PC-3 (cell line): ENCODE data around the gene ERCC2. TPM values are rescaled to one million over a fixed set of nuclear protein-coding genes. Genes with fewer than 3 reads are reported as not detected.

Source experiments
- ATAC-seq: fragments of 200-7000 bp; cut with Tn5 transposase; 2 replicates; pipeline ENCODE4 v1.9.1; 2020; ENCODE audit warnings: mild to moderate bottlenecking, moderate library complexity
- BruUV-seq: library from RNA; stranded (reverse); fragments of 400-500 nt; replicated peaks from 2 replicates; lab custom pipeline; 2021; lab: Mats Ljungman, UMichigan
- CTCF ChIA-PET: fragments of 300-600 bp; sonication (Branson Sonifier 250); formaldehyde crosslinking; loops from one replicate; lab custom pipeline; 2022; ENCODE audit warnings: antibody characterized with exemption; lab: Charles Lee
- POLR2A ChIA-PET: fragments of 300-600 bp; sonication (Branson Sonifier 250); formaldehyde crosslinking; loops from one replicate; lab custom pipeline; 2022; ENCODE audit warnings: antibody characterized with exemption; ENCODE audit not compliant: unreplicated experiment; lab: Charles Lee
- DNase-seq: peaks from one replicate; pipeline ENCODE4 v3.0.0-alpha.2; 2015
- H2AFZ ChIP-seq: fragments of 300-600 bp; sonication (generic); 2 replicates; pipeline ENCODE4 v1.6.0; 2016; ENCODE audit warnings: antibody characterized with exemption, low read length
- H3F3A ChIP-seq: fragments of 300-600 bp; sonication (generic); one replicate; pipeline ENCODE4 v1.6.0; 2017; ENCODE audit warnings: antibody characterized with exemption, low read length, control low read depth, mild to moderate bottlenecking; ENCODE audit not compliant: unreplicated experiment
- H3K27ac ChIP-seq: fragments of 300-600 bp; sonication (generic); 2 replicates; pipeline ENCODE4 v1.5.1; 2016; ENCODE audit warnings: mild to moderate bottlenecking, low read length
- H3K27me3 ChIP-seq: fragments of 300-600 bp; sonication (generic); 2 replicates; pipeline ENCODE4 v1.6.1; 2016; ENCODE audit warnings: low read length, mixed read lengths
- H3K36me3 ChIP-seq: fragments of 300-600 bp; sonication (generic); 2 replicates; pipeline ENCODE4 v1.6.1; 2016; ENCODE audit warnings: low read depth, mixed run types, low read length, mixed read lengths
- H3K4me1 ChIP-seq: fragments of 300-600 bp; sonication (generic); 2 replicates; pipeline ENCODE4 v1.5.1; 2016; ENCODE audit warnings: low read length; ENCODE audit not compliant: insufficient read depth
- H3K4me2 ChIP-seq: fragments of 300-600 bp; sonication (generic); 2 replicates; pipeline ENCODE4 v1.6.0; 2016; ENCODE audit warnings: low read length
- H3K4me3 ChIP-seq: fragments of 300-600 bp; sonication (generic); 2 replicates; pipeline ENCODE4 v1.5.1; 2016; ENCODE audit warnings: mild to moderate bottlenecking, low read length, mixed read lengths
- H3K79me2 ChIP-seq: fragments of 300-600 bp; sonication (generic); 2 replicates; pipeline ENCODE4 v1.6.1; 2017; ENCODE audit warnings: low read length, mixed read lengths
- H3K9ac ChIP-seq: fragments of 300-600 bp; sonication (generic); 2 replicates; pipeline ENCODE4 v1.6.0; 2016; ENCODE audit warnings: mild to moderate bottlenecking, low read length
- H3K9me2 ChIP-seq: fragments of 300-600 bp; sonication (generic); replicated peaks from 2 replicates; pipeline ENCODE4 v1.6.1; 2016; ENCODE audit warnings: mixed run types, low read length, mixed read lengths
- H3K9me3 ChIP-seq: fragments of 300-600 bp; sonication (generic); 2 replicates; pipeline ENCODE4 v1.6.1; 2016; ENCODE audit warnings: low read length, mixed read lengths
- H4K20me1 ChIP-seq: fragments of 300-600 bp; sonication (generic); 2 replicates; pipeline ENCODE4 v1.6.1; 2016; ENCODE audit warnings: low read length, mixed read lengths
- CTCF ChIP-seq: fragments of 300-600 bp; sonication (generic); conservative IDR thresholded peaks from 2 replicates; pipeline ENCODE4 v1.5.1; 2017; ENCODE audit warnings: antibody characterized with exemption, low read depth, mild to moderate bottlenecking, low read length
- EZH2 ChIP-seq: fragments of 300-600 bp; sonication (generic); IDR thresholded peaks from one replicate; pipeline ENCODE4 v1.6.1; 2017; ENCODE audit warnings: antibody characterized with exemption, mild to moderate bottlenecking, low read length; ENCODE audit not compliant: unreplicated experiment
- EZH2phosphoT487 ChIP-seq: fragments of 300-600 bp; sonication (generic); IDR thresholded peaks from 2 replicates; pipeline ENCODE4 v1.6.1; 2018; ENCODE audit warnings: mild to moderate bottlenecking, antibody characterized with exemption, low read length, borderline replicate concordance
- intact Hi-C: fragments of 100-400 bp; cut with micrococcal nuclease; formaldehyde crosslinking; loops from 2 replicates; pipeline ENCODE4 v1.9.0; 2023
- total RNA-seq: library from RNA; depleted of rRNA; stranded (reverse); fragments of >200 nt; gene quantifications from 2 replicates; pipeline ENCODE4 v1.2.3, GENCODE V29; 2014

The ERCC2 gene
- total RNA-seq, 1 experiment from 2014 or later = 48.0 TPM

GRCh38 chr19:45355910-45356309 lies 14.5 kb downstream of the ERCC2 start:
- CTCF ChIA-PET = no interaction called here
- intact Hi-C loops = no loop called here

DNA sequence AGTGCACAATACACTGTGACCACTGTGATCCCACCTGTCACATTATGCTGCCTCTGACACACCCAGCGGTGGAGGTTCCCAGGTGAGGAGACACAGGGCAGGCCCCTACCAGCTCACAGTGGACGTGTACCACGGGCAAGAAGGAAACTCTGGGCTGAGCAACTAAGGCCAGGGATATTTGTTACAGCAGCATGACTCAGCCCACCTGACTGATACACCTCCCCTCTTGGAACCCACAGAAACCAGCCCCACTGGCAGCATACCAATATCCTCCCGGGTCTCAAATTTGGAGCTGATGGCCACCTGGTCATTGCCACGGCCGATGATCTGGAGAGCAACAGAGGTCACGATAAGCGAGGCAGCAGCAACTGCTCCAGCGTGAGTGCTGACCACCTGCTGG lies 15.0 kb downstream of the ERCC2 start:
- intact Hi-C loops = no loop called here
- no peak overlapping the region for H2AFZ ChIP-seq
- no peak overlapping the region for H3K4me3 ChIP-seq
- H4K20me1 ChIP-seq = no peaks in the 10 kb centered on the region
- peaks cover 3% of the 10 kb centered on the region; the same call in 1 of the 2 replicates for H3K36me3 ChIP-seq
- BruUV-seq = no TSS peak
- H3K27me3 ChIP-seq = no peaks in the 10 kb centered on the region
- no peaks in the 10 kb centered on the region for H3K9me3 ChIP-seq
- POLR2A ChIA-PET = no interaction called here
- H3K4me1 ChIP-seq = no peaks in the 10 kb centered on the region
- no peak overlapping the region for H3K9ac ChIP-seq
- H3K4me2 ChIP-seq = no peak overlapping the region
- H3F3A ChIP-seq = no peaks in the 10 kb centered on the region
- no peak overlapping the region for H3K27ac ChIP-seq
- H3K9me2 ChIP-seq = no peaks in the 10 kb centered on the region
- no peak for TF ChIP-seq EZH2phosphoT487
- TF ChIP-seq CTCF = no peak
- no peak for TF ChIP-seq EZH2
- CTCF ChIA-PET = no interaction called here
- DNase-seq (no peak), ATAC-seq (no peak)
- no peaks in the 10 kb centered on the region for H3K79me2 ChIP-seq

More at GRCh38 chr19:45355910-45356309, 14.5 kb downstream of the ERCC2 start:
- Histone ChIP-seq H3K4me1 (no peaks in the 10 kb centered on the region), H3F3A (no peaks in the 10 kb centered on the region), H3K4me3 (no peak overlapping the region), H3K79me2 (no peaks in the 10 kb centered on the region), H4K20me1 (no peaks in the 10 kb centered on the region), H3K9ac (no peak overlapping the region), H3K27me3 (no peaks in the 10 kb centered on the region), H3K36me3 (peaks cover 3% of the 10 kb centered on the region; the same call in 1 of the 2 replicates), H3K27ac (no peak overlapping the region), H2AFZ (no peak overlapping the region), H3K9me3 (no peaks in the 10 kb centered on the region), H3K9me2 (no peaks in the 10 kb centered on the region), H3K4me2 (no peak overlapping the region)
- no TSS peak for BruUV-seq
- ATAC-seq (no peak), DNase-seq (no peak)
- no peak for TF ChIP-seq EZH2
- no peak for TF ChIP-seq CTCF
- no peak for TF ChIP-seq EZH2phosphoT487
- POLR2A ChIA-PET = no interaction called here

- H3K9ac ChIP-seq = no peak overlapping the region
- no peaks in the 10 kb centered on the region for H3F3A ChIP-seq
- no peak overlapping the region for H3K4me2 ChIP-seq
- CTCF ChIA-PET = no interaction called here
- no peak overlapping the region for H3K4me3 ChIP-seq
- no peak for ATAC-seq
- no peaks in the 10 kb centered on the region for H3K79me2 ChIP-seq
- DNase-seq = no peak
- H3K36me3 ChIP-seq = peaks cover 3% of the 10 kb centered on the region; the same call in 1 of the 2 replicates
- H3K27me3 ChIP-seq = no peaks in the 10 kb centered on the region
- no peaks in the 10 kb centered on the region for H3K9me3 ChIP-seq
- no TSS peak for BruUV-seq
- no peaks in the 10 kb centered on the region for H4K20me1 ChIP-seq
- H2AFZ ChIP-seq = no peak overlapping the region
- no peak overlapping the region for H3K27ac ChIP-seq
- intact Hi-C loops = no loop called here
- TF ChIP-seq EZH2phosphoT487 (no peak), EZH2 (no peak), CTCF (no peak)
- no peaks in the 10 kb centered on the region for H3K9me2 ChIP-seq
- no peaks in the 10 kb centered on the region for H3K4me1 ChIP-seq
- POLR2A ChIA-PET = no interaction called here
Observed at GRCh38 chr19:45354241-45354842, 16.0 kb downstream of the ERCC2 start.
